ENCODE data around the gene VAX1. TPM values are rescaled to one million over a fixed set of nuclear protein-coding genes. Genes with fewer than 3 reads are reported as not detected.

The VAX1 gene
- total and polyA plus RNA-seq, 9 of the 15 experiments (the other 6 are each of a cell fraction or from before 2014, with no cell fraction given), result not detected

- peaks cover 0 to 10% of the 10 kb centered on the region in 2 experiments; a peak in 2 of 5 replicates for H3K4me1 ChIP-seq (replicated peaks in 1 of 2; ENCODE audit: control insufficient read depth in 2 of 2, insufficient read depth in 2 of 2, low read length in 2 of 2)
- H3K4me3 ChIP-seq, result no peak overlapping the region
- ChIA-PET POLR2A (interaction anchor here (0.6 kb wide), 1 partner anchor 25 kb away, joined by 3 read pairs; no protein-coding TSS in a partner anchor), CTCF (ENCODE audit: low intra/inter-chr PET ratio) (no interaction called here)
- H3K27ac ChIP-seq (ENCODE audit: extremely low read depth, low read depth, low read length), result no peak overlapping the region
- peaks cover 17 to 40% of the 10 kb centered on the region in 2 experiments for H3K27me3 ChIP-seq (ENCODE audit: control insufficient read depth in 2 of 2, insufficient read depth in 2 of 2, low read length in 2 of 2)
- no peak overlapping the region for H2AFZ ChIP-seq (ENCODE audit: low read depth, low read length)
- no peak for ATAC-seq
- H3K36me3 ChIP-seq (ENCODE audit: control insufficient read depth, insufficient read depth, low read length), result no peaks in the 10 kb centered on the region
- 1% methylated on average over 5 of the region's 6 CpGs for WGBS (ENCODE audit: insufficient coverage, low coverage, missing lambda C conversion rate)
- FAIRE-seq, result no peak
- H3K9me3 ChIP-seq (replicated peaks; ENCODE audit: control insufficient read depth, insufficient read depth, low read depth, low read length), result no peaks in the 10 kb centered on the region
- H3K4me2 ChIP-seq (ENCODE audit: insufficient read depth, low read length), result no peak overlapping the region
- in situ Hi-C loops (cut with MboI), result loop anchor here (25.0 kb wide), 1 partner anchor 697 kb away; no protein-coding TSS in a partner anchor
- no TSS peak for BruUV-seq (replicated peaks)
- H3K9ac ChIP-seq (ENCODE audit: insufficient read depth in 1 of 2, low read depth in 2 of 2, low read length in 2 of 2), result no peak overlapping the region
- H3K9me1 ChIP-seq (ENCODE audit: control insufficient read depth, insufficient read depth, low read length), result no peaks in the 10 kb centered on the region
- DNase-seq (ENCODE audit: extremely low read depth in 1 of 4, low spot score in 3 of 4), result no peak
- intact Hi-C loops (cut with micrococcal nuclease), result no loop called here
- no peaks in the 10 kb centered on the region for H4K20me1 ChIP-seq (replicated peaks; ENCODE audit: control insufficient read depth, insufficient read depth, low read length)
- H3K79me2 ChIP-seq (ENCODE audit: control insufficient read depth, insufficient read depth, low read length), result no peaks in the 10 kb centered on the region
- TF ChIP-seq ZNF586 (CRISPR knock-in tag; conservative IDR thresholded peaks at IDR 0.05) (no peak), BRCA1 (IDR thresholded peaks at IDR 0.05) (no peak), BRCA1 (CRISPR knock-in tag; IDR thresholded peaks at IDR 0.05) (no peak), NFRKB (IDR thresholded peaks at IDR 0.05; ENCODE audit: low read depth) (no peak), SIRT6 (IDR thresholded peaks at IDR 0.05; ENCODE audit: low read depth, low read length) (no peak), CBX2 (IDR thresholded peaks at IDR 0.05; ENCODE audit: insufficient read depth, low read length, poor library complexity, severe bottlenecking) (no peak), SMARCE1 (IDR thresholded peaks at IDR 0.05) (no peak), SMARCC2 (IDR thresholded peaks at IDR 0.05; ENCODE audit: low read depth) (no peak), ZNF785 (CRISPR knock-in tag; IDR thresholded peaks at IDR 0.05) (no peak), THAP7 (CRISPR knock-in tag; IDR thresholded peaks at IDR 0.05) (no peak), GTF2A2 (tag; IDR thresholded peaks at IDR 0.05) (no peak), NCOA6 (IDR thresholded peaks at IDR 0.05) (no peak)
Observed at GRCh38 chr10:117159390-117159789, 21.3 kb upstream of the VAX1 start.

All from K562 (cell line).